Measurements from ENCODE around the gene ARL8B.

Gene ARL8B

GRCh38 chr3:5221701-5222100 lies 99.6 kb downstream of the ARL8B start:
- DNase-seq (ENCODE audit: extremely low read depth, low read depth) = no peak
- TF ChIP-seq CTCF (IDR thresholded peaks at IDR 0.05; ENCODE audit: low read depth, low read length) = no peak

DNA sequence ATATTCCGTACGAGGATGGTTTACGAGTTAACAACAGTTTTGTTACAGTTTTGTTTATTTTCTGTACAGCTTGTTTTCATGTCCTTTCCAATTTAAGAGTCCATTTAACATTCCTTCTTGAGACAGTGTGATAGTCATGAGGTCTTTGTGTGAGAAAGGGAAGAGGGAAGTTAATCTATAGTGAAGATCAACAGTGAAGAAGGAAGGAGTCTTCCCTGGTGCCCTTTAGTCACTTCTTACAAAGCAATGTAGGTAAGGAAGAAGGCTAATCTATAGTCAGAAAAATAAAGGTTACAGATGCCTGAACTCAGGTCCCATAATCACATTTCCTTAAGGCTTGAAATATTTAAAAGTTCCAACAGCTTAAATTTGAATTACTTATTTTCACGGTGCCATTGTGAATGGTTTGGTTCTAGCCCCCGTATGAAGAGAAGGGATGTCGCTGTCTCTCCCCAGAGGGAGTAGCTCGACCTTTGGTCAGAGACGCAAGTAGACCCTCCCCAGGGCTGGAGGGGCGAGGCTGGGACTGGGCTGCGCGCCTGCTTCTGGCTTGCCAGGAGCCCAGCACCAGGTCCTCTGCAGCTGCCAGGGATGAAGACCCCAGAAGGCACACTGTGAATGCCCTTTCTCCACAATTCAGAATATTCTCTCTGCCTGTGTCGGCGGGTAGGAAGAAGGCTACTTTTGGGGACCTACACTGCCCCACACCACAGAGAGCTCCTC lies 100.4 kb downstream of the ARL8B start:
- no peak for DNase-seq (ENCODE audit: extremely low read depth, low read depth)
- no peak for TF ChIP-seq CTCF (IDR thresholded peaks at IDR 0.05; ENCODE audit: low read depth, low read length)

DNA sequence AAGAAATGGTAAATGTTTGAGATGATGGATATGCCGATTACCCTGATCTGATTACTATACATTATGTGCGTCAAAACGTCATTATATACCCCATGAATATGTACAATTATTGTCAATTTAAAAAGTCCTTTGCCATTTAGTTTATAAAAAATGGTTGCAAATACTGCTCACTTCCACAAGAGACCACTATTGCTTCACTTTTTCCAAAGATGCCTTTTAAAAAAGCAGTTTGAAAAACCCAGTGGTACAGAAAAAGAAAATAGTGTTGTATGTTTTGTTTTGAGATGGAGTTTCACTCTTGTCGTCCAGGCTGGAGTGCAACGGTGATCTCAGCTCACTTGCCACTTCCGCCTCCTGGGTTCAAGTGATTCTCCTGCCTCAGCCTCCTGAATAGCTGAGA lies 104.7 kb downstream of the ARL8B start:
- TF ChIP-seq CTCF (IDR thresholded peaks at IDR 0.05; ENCODE audit: low read depth, low read length) = peak; percentile 56
- DNase-seq (ENCODE audit: extremely low read depth, low read depth) = peak; percentile 7

DNA sequence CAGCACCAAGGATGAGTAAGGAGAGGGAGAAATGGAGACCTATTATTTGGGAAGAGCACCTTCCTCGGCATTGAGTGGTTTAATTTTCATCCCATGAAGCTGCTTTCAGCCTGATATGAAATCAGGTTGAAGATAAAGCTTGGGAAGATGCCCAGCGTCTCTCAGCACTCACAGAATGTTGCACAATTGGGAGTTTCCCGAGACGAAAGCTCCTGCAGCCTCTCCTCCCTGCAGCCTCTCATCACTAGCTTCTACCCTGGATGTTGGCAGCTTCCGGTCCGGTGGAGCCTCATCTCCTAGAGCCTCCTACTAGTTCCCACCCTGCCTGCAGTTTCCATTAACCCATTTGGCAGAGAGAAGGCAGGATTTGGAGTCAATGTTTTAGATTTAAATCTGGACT lies 105.7 kb downstream of the ARL8B start:
- DNase-seq (ENCODE audit: extremely low read depth, low read depth) = no peak
- TF ChIP-seq CTCF (IDR thresholded peaks at IDR 0.05; ENCODE audit: low read depth, low read length) = no peak

DNA sequence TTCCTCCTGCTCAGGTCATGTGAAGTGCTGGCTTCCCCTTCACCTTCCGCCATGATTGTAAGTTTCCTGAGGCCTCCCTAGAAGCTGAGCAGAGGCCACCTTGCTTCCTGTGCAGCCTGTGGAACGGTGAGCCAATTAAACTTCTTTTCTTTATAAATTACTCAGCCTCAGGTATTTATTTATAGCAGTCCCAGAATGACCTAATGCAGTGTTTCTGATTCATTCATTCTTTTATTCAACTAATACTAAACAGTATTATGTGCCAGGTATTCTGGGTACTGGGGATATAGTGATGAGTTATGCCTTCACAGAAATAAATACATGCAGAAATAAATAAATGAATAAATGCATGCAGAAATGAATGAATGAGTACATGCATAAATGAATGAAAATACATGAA lies 107.3 kb downstream of the ARL8B start:
- no peak for TF ChIP-seq CTCF (IDR thresholded peaks at IDR 0.05; ENCODE audit: low read depth, low read length)
- DNase-seq (ENCODE audit: extremely low read depth, low read depth) = no peak

All from AG09319 (cell line).